GM18867 (cell line): ENCODE measurements around the gene THRB.

Experiments
- ATAC-seq: cut with Tn5 transposase; IDR thresholded peaks from one replicate; pipeline ENCODE4 v1.9.1; 2021; ENCODE audit warnings: mild to moderate bottlenecking, moderate library complexity; ENCODE audit not compliant: unreplicated experiment

The THRB gene

GRCh38 chr3:24155276-24155675 is 339.4 kb downstream of the THRB start:
- no peak for ATAC-seq

- no peak for ATAC-seq
Observed at GRCh38 chr3:24154781-24155180, 339.9 kb downstream of the THRB start.

- peak; percentile 91 for ATAC-seq
Observed at GRCh38 chr3:24154013-24154695, 340.5 kb downstream of the THRB start.

GRCh38 chr3:24151594-24151993 is 343.1 kb downstream of the THRB start:
- no peak for ATAC-seq

GRCh38 chr3:24149032-24149431 is 345.6 kb downstream of the THRB start:
- ATAC-seq: peak; percentile 47

GRCh38 chr3:24145981-24146822 is 348.4 kb downstream of the THRB start:
- no peak for ATAC-seq

GRCh38 chr3:24145481-24145880 is 349.2 kb downstream of the THRB start:
- no peak for ATAC-seq

GRCh38 chr3:24142127-24142526 is 352.5 kb downstream of the THRB start:
- ATAC-seq: no peak

- no peak for ATAC-seq
Observed at GRCh38 chr3:24141548-24141947, 353.1 kb downstream of the THRB start.

- no peak for ATAC-seq
Observed at GRCh38 chr3:24139463-24140412, 354.9 kb downstream of the THRB start.

GRCh38 chr3:24138876-24139256 is 355.8 kb downstream of the THRB start:
- ATAC-seq: no peak

- ATAC-seq: no peak
Observed at GRCh38 chr3:24137958-24138875, 356.4 kb downstream of the THRB start.

GRCh38 chr3:24137334-24137733 is 357.3 kb downstream of the THRB start:
- no peak for ATAC-seq

- ATAC-seq: no peak
Observed at GRCh38 chr3:24136624-24137310, 357.9 kb downstream of the THRB start.

- no peak for ATAC-seq
Observed at GRCh38 chr3:24135280-24135679, 359.4 kb downstream of the THRB start.

GRCh38 chr3:24133942-24134341 is 360.7 kb downstream of the THRB start:
- ATAC-seq: no peak

GRCh38 chr3:24133436-24133835 is 361.2 kb downstream of the THRB start:
- no peak for ATAC-seq

- ATAC-seq: no peak
Observed at GRCh38 chr3:24129549-24129948, 365.1 kb downstream of the THRB start.

GRCh38 chr3:24128199-24129005 is 366.2 kb downstream of the THRB start:
- ATAC-seq: no peak
